Muscle of leg (tissue), 11 donors: Measurements from ENCODE around the gene CRB2. TPM values are rescaled to one million over a fixed set of nuclear protein-coding genes. Genes with fewer than 3 reads are reported as not detected.

Experiments used
- DNase-seq: peaks from one replicate; pipeline ENCODE4 v3.0.0; 2013
- H3K27ac ChIP-seq: one replicate; pipeline ENCODE4 v1.5.1; 2013; ENCODE audit warnings: mild to moderate bottlenecking, low read length, control low read depth
- H3K27me3 ChIP-seq: one replicate; pipeline ENCODE4 v1.6.1; 2013; ENCODE audit warnings: low read length; ENCODE audit not compliant: control insufficient read depth, insufficient read depth
- H3K36me3 ChIP-seq: one replicate; pipeline ENCODE4 v1.6.1; 2013; ENCODE audit warnings: low read length; ENCODE audit not compliant: control insufficient read depth, insufficient read depth
- H3K4me1 ChIP-seq: one replicate; pipeline ENCODE4 v1.6.1; 2013; ENCODE audit warnings: low read length; ENCODE audit not compliant: control insufficient read depth, insufficient read depth
- H3K4me3 ChIP-seq: one replicate; pipeline ENCODE4 v1.5.1; 2013; ENCODE audit warnings: low read length, control low read depth
- H3K9me3 ChIP-seq: replicated peaks from 2 replicates; pipeline ENCODE4 v1.6.1; 2013; ENCODE audit warnings: low read depth, low read length; ENCODE audit not compliant: control insufficient read depth
- WGBS: methylation state at CpG from one replicate; pipeline ENCODE4 v1.1.5; 2013; ENCODE audit warnings: missing lambda C conversion rate; ENCODE audit not compliant: insufficient coverage; 5-methylcytosine and 5-hydroxymethylcytosine counted together
- polyA plus RNA-seq, 8 donors: library from polyadenylated mRNA; unstranded; fragments of 120-200 nt; gene quantifications; one replicate each; pipeline versions ENCODE4 v1.2.1 to v1.2.3, GENCODE V29; 2013; ENCODE audit warnings: inconsistent platforms in 1 of 8, low replicate concordance in 1 of 8; ENCODE audit not compliant: insufficient read length in 8 of 8, insufficient read depth in 1 of 8
- total RNA-seq: library from RNA; stranded (reverse); fragments of 120-200 nt; gene quantifications from one replicate; pipeline ENCODE4 v1.2.4, GENCODE V29; 2013

CRB2 gene
- total and polyA plus RNA-seq, 9 donors, result 0.04 to 0.22 (median 0.15) TPM

DNA sequence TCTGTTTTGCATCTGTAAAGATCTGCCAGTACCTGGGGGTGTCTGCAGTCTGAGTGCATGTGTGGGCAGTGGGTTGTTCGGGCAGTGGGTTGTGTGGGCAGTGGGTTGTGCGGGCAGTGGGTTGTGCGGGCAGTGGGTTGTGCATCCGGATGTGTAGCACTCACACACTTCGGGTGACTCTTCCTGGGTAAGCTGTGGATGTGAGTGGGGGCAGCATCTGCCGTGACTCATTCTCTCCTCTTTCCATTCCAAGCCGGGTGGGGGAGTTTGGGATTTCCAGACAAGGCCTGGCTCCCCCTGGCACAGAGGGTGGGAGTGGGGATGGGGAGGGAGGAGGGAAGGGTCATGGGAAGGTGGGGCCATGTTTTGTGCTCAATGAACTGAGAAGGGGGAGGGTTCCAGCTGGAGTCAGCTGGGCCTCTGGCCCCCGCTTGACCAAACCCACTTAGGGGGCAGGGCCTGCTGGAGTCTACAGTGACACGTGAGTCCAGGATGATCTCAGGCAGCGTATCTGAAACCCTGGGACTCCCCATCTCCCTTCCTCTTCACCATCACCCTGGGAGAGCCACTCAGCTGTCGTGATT is 8.3 kb downstream of the CRB2 start:
- peaks cover 6% of the 10 kb centered on the region for H3K27me3 ChIP-seq

DNA sequence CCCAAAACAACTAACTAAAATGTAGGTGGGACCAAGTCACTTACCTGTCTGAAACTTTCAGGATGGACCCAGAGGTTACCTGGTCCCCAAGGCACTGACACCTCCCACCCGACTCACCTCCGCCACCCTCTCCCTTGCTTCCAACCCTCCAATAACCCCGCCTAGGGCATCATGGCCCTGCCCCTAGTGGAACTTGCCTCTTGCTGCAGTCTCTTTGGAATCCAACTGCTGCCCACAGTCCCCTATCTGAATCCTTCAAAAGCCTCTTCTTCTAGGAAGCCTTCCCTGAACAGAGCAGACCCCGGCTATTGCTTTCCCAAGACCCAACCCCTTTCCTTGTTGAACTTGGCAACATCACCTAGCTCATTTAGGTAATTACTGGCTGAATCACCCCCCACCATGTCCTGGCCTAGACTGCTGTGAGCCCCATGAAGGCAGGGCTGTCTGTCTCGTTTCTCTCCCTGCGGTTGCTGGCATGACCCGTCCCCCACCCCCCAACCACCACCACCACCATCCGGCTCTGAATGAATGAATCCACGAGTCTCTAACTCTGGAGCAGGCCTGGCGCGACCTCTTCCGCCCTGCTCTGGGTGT is 9.4 kb downstream of the CRB2 start:
- H3K4me3 ChIP-seq, result no peak overlapping the region
- H3K27me3 ChIP-seq, result peaks cover 13% of the 10 kb centered on the region
- H3K9me3 ChIP-seq, result no peaks in the 10 kb centered on the region
- no peaks in the 10 kb centered on the region for H3K36me3 ChIP-seq
- no peak for DNase-seq
- no peak overlapping the region for H3K27ac ChIP-seq
- WGBS, result 76% methylated on average over 12 of the region's 12 CpGs
- H3K4me1 ChIP-seq, result peaks cover 8% of the 10 kb centered on the region

More for the DNA sequence above, 8.3 kb downstream of the CRB2 start:
- DNase-seq, result peak; percentile 59
- H3K9me3 ChIP-seq, result no peaks in the 10 kb centered on the region
- H3K4me1 ChIP-seq, result peaks cover 8% of the 10 kb centered on the region
- no peak overlapping the region for H3K27ac ChIP-seq
- no peak overlapping the region for H3K4me3 ChIP-seq
- 50% methylated on average over 5 of the region's 11 CpGs for WGBS
- no peaks in the 10 kb centered on the region for H3K36me3 ChIP-seq

DNA sequence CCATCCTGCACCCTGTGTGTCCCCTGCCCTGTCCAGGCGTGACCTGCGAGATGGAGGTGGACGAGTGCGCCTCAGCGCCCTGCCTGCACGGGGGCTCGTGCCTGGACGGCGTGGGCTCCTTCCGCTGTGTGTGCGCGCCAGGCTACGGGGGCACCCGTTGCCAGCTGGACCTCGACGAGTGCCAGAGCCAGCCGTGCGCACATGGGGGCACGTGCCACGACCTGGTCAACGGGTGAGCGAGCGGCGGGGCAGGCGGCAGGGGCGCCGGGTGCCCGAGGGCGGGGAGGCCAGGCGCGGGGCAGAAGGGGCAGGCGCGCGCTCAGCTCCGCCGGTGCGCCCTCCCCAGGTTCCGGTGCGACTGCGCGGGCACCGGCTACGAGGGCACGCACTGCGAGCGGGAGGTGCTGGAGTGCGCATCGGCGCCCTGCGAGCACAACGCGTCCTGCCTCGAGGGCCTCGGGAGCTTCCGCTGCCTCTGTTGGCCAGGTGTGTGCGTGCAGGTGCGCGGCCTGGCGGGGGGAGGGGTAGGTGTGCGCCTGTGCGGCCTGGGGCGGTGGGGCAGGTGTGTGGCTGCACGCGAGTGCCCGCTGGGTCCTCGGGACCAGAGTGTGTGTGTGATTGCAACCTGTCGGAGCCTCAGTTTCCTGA is 10.0 kb downstream of the CRB2 start:
- H3K36me3 ChIP-seq, result no peaks in the 10 kb centered on the region
- H3K4me1 ChIP-seq, result peaks cover 8% of the 10 kb centered on the region
- WGBS, result 70% methylated on average over 67 of the region's 67 CpGs
- no peak overlapping the region for H3K4me3 ChIP-seq
- DNase-seq, result no peak
- no peaks in the 10 kb centered on the region for H3K9me3 ChIP-seq
- H3K27me3 ChIP-seq, result peaks cover 18% of the 10 kb centered on the region
- no peak overlapping the region for H3K27ac ChIP-seq

DNA sequence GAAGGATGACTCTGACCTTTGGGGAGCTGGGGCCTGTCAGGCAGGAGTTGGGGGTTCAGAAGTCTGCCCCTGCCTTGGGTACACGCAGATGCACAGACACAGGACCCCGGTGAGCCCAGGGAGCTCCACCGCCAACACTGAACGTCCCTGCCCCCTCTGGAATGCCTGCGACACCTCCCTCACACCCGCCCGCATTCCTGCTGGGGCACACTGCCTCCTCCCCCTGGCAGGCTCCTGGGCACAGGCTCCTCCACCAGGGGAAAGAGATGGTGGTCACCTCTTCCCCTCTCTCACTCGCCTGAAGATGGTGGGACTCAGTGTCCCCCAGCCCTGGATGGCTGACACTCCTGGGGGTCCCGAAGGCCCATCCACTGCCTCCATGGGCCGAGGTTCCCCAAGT is 12.0 kb downstream of the CRB2 start:
- DNase-seq, result no peak
- 87% methylated on average over 6 of the region's 10 CpGs for WGBS
- Histone ChIP-seq H3K27me3 (peaks cover 36% of the 10 kb centered on the region), H3K9me3 (no peaks in the 10 kb centered on the region), H3K4me3 (no peak overlapping the region), H3K36me3 (no peaks in the 10 kb centered on the region), H3K4me1 (peaks cover 8% of the 10 kb centered on the region), H3K27ac (no peak overlapping the region)

DNA sequence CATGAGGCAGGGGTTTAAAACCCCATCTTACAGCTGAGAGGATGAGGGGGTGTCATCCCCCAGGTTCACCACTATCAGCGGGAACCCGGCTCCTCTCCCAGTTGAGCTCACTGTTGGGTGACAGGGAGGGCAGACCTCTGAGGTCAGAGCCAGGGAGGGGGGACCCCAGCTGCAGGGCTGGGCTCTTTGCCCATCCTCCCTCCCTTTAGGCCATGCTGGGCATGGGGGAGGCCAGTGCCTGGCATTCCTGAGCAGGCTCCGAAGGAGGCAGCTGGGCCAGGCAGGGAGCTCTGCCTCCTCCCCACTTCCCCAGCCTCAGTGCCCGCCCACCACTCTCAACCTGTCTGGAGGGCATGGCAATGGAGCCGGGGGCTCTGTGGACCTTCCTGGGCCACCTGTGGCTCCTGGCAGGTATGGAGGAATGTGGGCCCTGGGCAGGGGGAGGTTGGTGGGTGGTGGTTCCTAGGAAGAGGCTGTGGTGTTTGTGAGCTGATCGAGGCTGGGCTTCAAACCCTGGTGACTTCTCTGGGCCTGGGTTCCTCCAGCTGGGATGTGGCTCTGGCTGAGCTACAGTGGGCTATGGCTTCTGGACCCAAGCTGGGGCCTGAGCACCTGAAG is 12.6 kb downstream of the CRB2 start:
- H3K27me3 ChIP-seq, result peaks cover 38% of the 10 kb centered on the region
- no peaks in the 10 kb centered on the region for H3K9me3 ChIP-seq
- 57% methylated on average over 1 of the region's 6 CpGs for WGBS

DNA sequence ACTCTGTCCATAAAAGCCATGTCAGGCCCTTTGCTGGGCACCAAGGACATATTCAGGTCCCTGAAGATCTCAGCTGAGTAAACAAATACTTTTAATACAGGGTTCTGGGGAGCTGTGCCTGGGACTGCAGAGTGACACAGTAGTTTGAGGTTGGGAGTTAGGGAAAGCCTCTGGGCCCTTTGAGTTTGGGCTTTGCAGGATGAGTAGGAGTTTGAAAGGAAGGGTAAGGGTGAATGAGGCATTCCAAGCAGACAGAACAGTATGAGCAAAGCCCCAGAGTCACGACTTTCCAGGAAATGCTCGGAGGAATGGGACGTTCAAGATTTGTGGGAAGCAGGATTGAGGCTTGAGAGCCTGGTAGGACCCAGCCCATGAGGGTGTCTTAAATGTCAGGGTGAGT is 13.3 kb downstream of the CRB2 start:
- H3K27ac ChIP-seq, result no peak overlapping the region
- H3K27me3 ChIP-seq, result peaks cover 44% of the 10 kb centered on the region
- peaks cover 14% of the 10 kb centered on the region for H3K4me1 ChIP-seq
- H3K9me3 ChIP-seq, result no peaks in the 10 kb centered on the region
- H3K4me3 ChIP-seq, result no peak overlapping the region
- DNase-seq, result no peak
- WGBS, result 66% methylated on average over 3 of the region's 3 CpGs
- no peaks in the 10 kb centered on the region for H3K36me3 ChIP-seq

More for the DNA sequence above, 12.6 kb downstream of the CRB2 start:
- no peak overlapping the region for H3K27ac ChIP-seq
- H3K36me3 ChIP-seq, result no peaks in the 10 kb centered on the region
- H3K4me3 ChIP-seq, result no peak overlapping the region
- DNase-seq, result no peak
- H3K4me1 ChIP-seq, result peaks cover 8% of the 10 kb centered on the region

DNA sequence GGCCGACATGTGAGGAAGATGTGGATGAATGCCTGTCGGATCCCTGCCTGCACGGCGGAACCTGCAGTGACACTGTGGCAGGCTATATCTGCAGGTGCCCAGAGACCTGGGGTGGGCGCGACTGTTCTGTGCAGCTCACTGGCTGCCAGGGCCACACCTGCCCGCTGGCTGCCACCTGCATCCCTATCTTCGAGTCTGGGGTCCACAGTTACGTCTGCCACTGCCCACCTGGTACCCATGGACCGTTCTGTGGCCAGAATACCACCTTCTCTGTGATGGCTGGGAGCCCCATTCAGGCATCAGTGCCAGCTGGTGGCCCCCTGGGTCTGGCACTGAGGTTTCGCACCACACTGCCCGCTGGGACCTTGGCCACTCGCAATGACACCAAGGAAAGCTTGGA is 14.1 kb downstream of the CRB2 start:
- Histone ChIP-seq H3K4me1 (peaks cover 17% of the 10 kb centered on the region), H3K36me3 (no peaks in the 10 kb centered on the region), H3K27ac (no peak overlapping the region), H3K27me3 (peaks cover 52% of the 10 kb centered on the region), H3K4me3 (no peak overlapping the region), H3K9me3 (no peaks in the 10 kb centered on the region)
- 92% methylated on average over 13 of the region's 13 CpGs for WGBS
- no peak for DNase-seq

DNA sequence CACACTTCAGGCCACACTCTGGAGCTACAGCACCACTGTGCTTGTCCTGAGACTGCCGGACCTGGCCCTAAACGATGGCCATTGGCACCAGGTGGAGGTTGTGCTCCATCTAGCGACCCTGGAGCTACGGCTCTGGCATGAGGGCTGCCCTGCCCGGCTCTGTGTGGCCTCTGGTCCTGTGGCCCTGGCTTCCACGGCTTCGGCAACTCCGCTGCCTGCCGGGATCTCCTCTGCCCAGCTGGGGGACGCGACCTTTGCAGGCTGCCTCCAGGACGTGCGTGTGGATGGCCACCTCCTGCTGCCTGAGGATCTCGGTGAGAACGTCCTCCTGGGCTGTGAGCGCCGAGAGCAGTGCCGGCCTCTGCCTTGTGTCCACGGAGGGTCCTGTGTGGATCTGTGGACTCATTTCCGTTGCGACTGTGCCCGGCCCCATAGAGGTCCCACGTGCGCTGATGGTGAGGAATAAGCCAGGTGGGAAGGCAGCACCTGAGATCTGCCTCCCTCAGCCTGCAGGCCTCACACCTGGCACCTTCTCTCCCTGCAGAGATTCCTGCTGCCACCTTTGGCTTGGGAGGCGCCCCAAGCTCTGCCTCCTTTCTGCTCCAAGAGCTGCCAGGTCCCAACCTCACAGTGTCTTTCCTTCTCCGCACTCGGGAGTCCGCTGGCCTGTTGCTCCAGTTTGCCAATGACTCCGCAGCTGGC is 14.7 kb downstream of the CRB2 start:
- DNase-seq, result no peak
- Histone ChIP-seq H3K27ac (no peak overlapping the region), H3K36me3 (no peaks in the 10 kb centered on the region), H3K27me3 (peaks cover 57% of the 10 kb centered on the region), H3K4me3 (no peak overlapping the region), H3K4me1 (peaks cover 20% of the 10 kb centered on the region), H3K9me3 (no peaks in the 10 kb centered on the region)
- WGBS, result 82% methylated on average over 27 of the region's 29 CpGs

DNA sequence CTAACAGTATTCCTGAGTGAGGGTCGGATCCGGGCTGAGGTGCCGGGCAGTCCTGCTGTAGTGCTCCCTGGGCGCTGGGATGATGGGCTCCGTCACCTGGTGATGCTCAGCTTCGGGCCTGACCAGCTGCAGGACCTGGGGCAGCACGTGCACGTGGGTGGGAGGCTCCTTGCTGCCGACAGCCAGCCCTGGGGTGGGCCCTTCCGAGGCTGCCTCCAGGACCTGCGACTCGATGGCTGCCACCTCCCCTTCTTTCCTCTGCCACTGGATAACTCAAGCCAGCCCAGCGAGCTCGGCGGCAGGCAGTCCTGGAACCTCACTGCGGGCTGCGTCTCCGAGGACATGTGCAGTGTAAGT is 15.2 kb downstream of the CRB2 start:
- H3K36me3 ChIP-seq, result no peaks in the 10 kb centered on the region
- H3K27ac ChIP-seq, result no peak overlapping the region
- H3K4me1 ChIP-seq, result peaks cover 25% of the 10 kb centered on the region
- H3K27me3 ChIP-seq, result peaks cover 62% of the 10 kb centered on the region
- no peak for DNase-seq
- no peak overlapping the region for H3K4me3 ChIP-seq
- H3K9me3 ChIP-seq, result no peaks in the 10 kb centered on the region
- WGBS, result 64% methylated on average over 9 of the region's 18 CpGs
